Measurements from ENCODE around the gene CBX6.

DNA sequence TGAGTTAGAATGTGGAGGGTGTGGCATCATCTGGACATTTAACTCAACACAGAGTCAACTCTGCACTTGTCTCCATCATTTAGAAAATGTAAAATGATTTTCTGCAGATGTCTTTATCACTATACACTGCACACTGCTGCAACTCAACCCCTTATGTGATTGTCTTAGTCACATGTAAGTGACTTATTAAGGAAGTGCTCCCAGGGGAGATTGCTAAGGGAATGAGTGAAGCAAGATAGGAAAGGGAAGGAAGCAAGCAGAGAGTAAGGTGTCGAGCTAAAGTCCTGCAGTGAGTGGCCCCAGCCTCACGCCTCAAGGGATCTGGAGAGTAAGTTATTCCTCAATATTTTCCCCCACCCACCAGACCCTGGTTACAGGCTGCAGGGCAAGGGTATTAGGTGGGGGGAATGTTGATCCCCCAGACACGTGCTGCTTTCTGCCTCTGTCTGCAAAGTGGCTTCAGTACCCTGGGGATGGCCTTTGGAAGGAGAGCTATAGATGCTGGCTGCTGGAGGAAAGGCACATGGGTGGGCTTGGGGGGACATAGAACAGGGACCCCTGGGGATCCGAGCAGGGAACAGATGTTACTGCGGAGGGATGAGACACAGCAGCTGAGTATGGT lies 7.2 kb upstream of the CBX6 start:
- TF ChIP-seq CTCF (optimal IDR thresholded peaks at IDR 0.05 in 1 of 3, IDR thresholded peaks at IDR 0.05 in 1 of 3, conservative IDR thresholded peaks at IDR 0.05 in 1 of 3; ENCODE audit: extremely low read depth in 1 of 3, insufficient read depth in 2 of 3, low read length in 3 of 3): no peak
- no peak for TF ChIP-seq EZH2 (IDR thresholded peaks at IDR 0.05; ENCODE audit: low read length)
